OCI-M2 (cell line): ENCODE results near the gene PRKAG2.

Experiments
- DNase-seq: peaks from one replicate; lab custom pipeline; 2025; ENCODE audit not compliant: unreplicated experiment; lab: John Stamatoyannopoulos, UW

The PRKAG2 gene

DNA sequence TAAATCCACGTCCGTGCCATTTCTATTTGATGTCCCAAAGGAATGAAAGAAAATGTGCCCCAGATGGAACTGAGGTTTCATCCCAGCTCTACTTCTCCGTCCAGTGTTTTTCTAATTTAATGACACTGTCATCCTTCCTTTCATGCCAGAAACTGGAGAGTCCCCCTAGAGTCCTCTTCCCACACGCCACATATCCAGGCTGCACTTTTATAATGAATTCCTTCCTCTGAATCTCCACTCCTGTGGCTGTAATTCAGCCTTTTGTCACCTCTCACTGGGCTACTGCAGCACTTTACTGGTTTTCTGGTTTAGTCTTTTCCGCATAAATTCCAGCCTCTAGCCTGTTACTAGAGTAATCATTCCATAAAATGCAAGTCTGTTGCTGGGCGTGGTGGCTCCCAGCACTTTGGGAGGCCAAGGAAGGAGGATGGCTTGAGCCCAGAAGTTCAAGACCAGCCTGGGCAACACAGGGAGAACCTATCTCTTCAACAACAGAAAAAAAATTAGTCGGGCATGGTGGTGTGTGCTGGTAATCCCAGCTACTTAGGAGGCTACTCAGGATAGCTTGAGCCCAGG, 214.6 kb downstream of the PRKAG2 start:
- DNase-seq: no peak

GRCh38 chr7:151661587-151661986, 215.3 kb downstream of the PRKAG2 start:
- no peak for DNase-seq

DNA sequence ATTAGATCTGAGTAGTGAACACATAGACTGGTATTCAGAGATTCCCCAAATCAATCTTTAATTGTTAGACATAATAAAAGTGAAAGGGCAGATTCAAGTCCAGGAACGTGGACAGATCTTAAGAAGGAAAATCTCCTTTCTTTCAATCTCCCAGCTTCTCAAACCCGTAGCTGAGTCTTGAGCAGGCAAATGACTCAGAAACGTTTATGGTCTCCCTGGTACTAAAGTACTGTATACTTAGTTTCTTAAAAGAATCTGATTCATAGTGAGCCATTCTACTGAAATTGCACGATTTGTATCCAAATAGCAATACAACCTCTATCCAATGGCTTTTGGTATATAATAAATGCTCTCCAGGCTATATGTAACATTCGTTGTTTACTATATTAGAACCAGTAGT, 216.8 kb downstream of the PRKAG2 start:
- DNase-seq: no peak

DNA sequence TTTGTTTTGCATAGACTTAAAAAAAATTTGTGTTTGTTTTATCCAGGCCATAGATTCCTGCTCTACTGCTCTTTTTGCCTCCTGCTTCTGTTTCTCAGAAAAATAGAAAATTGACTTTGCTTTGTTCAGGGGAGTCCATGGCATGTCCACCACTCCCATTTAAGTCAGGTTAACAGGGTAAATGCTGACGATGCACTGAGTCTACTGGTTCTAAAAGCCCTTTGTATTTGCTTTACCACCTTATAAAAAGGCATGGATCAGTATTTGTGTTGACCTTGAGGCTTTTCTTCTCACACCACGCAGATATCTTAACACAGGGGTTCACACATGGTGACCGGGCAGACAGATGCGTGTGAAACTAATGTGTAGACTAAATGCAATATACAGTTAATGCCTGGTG, 217.7 kb downstream of the PRKAG2 start:
- DNase-seq: no peak

DNA sequence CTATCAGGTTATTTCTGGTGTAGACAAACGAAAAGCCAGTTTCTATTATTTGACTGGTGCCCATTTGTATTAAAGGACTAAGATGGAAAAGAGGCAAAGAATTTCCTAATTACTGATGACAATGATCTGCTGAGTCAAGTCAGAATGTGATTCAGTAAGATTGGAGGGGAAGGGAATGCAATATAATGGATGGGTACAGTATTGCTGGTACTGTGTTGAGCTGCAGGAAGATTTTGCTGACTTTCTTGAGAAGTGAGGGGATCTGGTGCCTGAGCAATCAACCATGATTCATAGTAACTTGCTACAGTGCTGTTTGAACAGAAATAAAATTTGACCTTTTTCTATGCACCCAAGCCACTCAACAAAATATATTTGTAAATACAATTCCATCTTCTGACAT, 218.1 kb downstream of the PRKAG2 start:
- no peak for DNase-seq

DNA sequence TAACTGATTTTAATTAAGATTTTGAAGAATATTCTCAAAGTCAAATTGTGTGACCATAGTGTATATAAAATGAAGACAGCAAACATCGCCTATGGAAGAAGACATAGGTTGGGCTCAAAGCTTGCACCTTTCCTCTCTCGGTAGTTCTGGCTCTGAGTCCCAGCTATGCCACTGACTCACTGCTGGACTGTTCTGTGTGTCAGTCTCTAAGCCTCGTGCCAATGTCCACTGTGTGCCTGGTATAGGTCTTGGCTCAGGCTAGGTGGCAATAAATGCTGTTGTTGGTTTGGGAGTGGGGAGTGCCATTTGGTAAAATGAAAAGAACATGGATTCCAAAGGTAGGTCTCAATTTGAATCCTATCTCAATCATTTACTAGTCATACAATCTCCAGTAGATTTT, 219.7 kb downstream of the PRKAG2 start:
- no peak for DNase-seq

DNA sequence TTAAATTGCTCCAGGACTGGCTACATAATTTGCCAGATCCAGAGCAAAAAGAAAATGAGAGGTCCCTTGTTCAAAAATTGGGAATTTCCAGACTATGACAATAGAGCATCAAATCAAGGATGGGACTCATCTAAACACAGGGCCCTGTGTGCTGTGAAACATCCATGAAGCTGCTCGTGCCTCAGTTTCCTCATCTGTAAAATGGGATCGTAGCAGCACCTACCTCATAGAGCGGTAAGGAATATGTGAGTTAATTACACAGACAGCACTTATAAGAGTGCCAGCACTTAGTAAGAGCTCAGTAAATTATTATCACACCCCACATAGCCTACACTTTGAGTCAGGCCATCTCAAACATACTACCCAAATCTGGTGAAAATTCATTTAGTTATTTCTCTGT, 221.4 kb downstream of the PRKAG2 start:
- DNase-seq: no peak

- no peak for DNase-seq
Observed at GRCh38 chr7:151652111-151652510, 224.8 kb downstream of the PRKAG2 start.

GRCh38 chr7:151650161-151650560, 226.8 kb downstream of the PRKAG2 start:
- no peak for DNase-seq

DNA sequence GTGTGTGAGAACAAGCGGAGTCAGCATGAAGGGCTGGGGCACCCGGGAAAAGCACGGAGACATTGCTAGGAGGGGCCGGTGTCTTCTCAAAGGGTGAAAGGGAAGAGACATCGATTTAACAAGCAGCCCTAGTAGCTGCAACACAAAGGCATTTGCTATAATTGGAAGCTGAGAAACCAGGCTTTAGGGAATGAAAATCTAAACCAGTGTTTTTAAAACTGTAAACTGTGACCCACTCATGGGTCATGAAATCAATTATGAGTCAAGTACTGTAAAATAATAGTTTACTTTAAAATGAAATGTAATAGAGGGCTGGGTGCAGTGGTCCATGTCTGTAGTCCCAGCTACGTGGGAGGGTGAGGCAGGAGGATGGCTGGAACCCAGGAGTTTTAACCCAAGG, 228.5 kb downstream of the PRKAG2 start:
- no peak for DNase-seq

DNA sequence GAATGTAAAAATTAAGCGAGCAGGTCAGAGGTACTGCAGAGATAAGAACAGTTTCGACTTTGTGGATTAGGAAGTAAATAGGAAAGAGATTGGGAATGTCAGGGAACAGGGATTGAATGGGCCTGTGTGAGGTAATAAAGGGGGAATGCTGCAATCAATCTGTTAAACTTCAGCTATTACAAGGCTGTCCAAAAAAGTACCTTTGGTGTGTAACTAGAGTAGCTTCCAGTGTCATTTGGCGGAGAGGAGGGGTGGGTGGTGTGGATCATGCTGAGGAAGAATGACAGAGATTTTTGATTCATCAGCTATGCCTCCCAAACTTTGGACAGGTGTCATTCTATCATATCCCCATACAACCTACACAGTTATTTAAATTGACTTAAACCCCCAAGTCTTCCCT, 229.0 kb downstream of the PRKAG2 start:
- DNase-seq: no peak

DNA sequence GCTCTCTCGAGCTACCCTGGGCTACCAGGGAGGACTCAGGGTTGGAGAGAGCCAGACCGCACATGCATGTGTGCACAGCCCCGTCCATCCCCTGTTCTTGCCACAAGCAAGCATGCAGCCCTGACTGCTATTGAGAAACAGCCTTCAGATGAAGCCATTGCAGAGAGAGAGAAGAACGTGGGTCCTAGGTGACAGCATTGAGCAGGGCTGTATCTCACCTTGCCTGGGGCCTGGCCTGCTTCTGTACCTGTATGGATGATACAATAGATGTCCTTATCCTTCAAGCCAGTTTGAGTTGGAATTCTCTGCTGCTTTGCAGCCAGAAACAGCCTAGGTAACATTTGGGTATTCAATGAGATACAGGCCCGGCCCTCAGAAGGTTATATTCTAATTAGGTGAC, 229.9 kb downstream of the PRKAG2 start:
- DNase-seq: no peak

GRCh38 chr7:151645311-151645710, 231.6 kb downstream of the PRKAG2 start:
- DNase-seq: no peak

GRCh38 chr7:151644554-151644953, 232.4 kb downstream of the PRKAG2 start:
- DNase-seq: no peak

- no peak for DNase-seq
Observed at GRCh38 chr7:151642746-151643145, 234.2 kb downstream of the PRKAG2 start.

DNA sequence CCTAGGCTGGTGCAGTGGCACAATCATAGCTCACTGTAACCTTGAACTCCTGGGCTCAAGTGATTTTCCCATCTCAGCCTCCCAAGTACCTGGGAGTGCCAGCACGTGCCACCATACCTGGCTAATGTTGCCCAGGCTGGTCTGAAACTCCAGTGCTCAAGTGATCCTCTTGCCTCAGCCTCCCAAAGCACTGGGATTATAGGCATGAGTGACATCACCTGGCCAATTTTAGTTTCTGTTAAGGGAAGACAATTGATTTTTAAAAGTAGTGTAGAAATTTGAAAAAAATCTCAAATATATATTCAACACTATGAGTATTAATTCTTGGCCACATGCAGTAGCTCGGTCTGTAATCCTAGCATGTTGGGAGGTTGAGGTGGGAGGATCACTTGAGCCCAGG, 235.3 kb downstream of the PRKAG2 start:
- DNase-seq: no peak

- no peak for DNase-seq
Observed at GRCh38 chr7:151637781-151638261, 239.1 kb downstream of the PRKAG2 start.

DNA sequence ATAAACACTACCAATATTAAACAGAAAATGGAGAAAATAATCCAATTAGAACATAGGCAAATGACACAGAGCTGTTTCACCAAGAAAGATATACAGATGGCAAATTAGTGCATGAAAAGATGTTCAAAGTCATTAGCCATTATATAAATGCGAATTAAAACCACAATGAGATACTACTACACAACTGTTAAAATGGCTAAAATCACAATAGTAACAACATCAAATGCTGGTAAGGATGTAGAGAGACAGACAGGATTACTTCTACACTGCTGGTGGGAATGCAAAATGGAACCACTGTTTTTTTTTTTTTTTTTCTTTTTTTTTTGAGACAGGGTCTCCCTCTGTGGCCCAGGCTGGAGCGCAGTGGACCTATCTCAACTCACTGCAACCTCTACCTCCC, 242.3 kb downstream of the PRKAG2 start:
- no peak for DNase-seq

- DNase-seq: no peak
Observed at GRCh38 chr7:151633516-151633812, 243.5 kb downstream of the PRKAG2 start.

DNA sequence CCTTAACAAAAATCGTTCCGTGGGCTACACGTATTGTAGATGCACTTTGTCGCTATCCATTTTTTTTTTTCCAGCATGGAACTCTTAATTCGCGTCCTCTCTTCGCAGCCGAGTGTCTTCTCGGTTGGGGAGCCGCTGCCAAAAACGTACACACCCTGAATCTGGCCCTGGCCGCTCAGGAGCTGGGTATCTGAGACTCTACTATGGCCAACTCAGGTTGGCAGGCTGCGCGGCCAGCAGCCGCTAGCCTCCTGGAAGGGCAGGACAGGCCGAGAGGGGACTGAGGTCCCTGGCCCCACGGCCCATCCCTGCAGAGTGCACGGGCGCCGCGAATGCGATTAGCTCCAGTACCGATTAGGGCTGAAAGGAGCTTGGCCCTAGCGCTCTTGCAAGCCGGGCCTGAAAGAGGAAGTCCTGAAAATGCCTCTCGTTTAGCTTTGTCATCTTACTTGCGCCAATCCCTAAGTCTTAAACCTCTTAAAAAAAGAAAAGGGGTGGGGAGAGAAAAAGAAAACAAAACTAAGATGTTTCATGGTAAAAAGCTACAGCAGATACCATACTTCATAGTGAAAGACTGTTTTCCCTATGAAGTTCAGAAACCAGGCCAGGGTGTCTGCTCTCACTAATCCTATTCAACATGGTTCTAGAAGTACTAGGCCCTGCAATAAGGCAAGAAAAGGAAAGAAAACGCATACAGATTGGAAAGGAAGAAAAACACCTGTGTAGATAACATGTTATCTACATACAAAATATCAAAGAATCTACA, 244.0 kb downstream of the PRKAG2 start:
- peak; percentile 84 for DNase-seq

DNA sequence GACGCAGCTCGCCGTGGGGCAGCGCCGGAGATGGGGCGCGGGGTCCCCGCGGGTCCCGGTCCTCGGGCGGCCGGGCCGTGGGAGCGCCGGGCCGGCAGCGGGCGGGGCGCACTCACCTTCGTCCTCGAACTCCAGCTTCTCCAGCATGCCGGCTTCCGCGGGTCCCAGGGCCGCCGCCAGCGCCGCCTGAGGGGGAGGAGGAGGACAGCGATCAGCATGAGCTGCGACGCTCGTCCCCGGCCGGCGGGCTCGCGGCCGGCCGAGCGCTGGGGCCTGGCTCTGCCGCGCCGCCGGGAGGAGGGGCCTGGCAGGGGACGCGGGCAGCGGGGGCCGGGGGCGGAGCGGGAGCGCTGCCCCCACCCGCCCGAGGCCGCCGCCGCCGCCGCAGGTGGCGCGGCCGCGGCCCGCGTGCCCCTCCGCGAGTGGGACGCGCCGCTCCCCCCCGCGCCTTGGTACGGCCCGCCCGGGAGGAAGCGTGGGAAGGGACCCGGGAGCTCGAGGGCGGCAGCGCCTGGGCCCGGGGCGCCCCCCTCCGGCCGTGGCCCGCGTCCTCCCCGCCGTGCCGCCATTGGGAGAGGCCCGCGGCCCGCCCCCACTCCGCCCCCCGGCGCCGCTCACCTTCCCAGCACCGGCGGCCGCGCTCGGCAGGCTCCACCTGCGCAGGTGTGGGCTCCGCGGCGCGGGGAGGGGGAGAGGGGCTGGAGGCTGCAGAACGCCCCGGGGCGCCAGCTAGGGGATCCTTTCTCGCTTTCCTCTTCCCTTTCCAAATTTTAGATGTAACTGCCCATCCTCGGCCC, 244.8 kb downstream of the PRKAG2 start:
- DNase-seq: peak; percentile 41

DNA sequence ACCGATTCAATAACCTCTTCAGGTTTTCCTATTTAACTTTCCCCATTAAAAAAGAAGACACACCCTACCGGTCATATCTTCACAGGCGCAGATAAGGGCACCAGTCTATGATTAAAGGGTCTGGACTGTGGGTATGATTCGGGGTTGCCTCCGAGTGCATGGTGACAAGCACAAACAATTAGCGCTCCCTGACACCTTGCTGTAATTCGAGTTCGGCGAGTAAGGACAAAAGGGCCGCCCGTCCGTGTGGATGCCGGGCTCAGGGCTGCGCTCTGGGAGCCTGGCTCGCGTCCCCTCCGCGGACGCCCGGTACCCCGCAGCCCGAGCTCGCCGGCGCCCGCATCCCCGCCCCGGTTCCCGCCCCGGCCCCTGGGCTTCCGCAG, 245.4 kb downstream of the PRKAG2 start:
- DNase-seq: no peak
